Dedifferentiated amniotic fluid mesenchymal stem cell (primary cell): ENCODE data around the gene KRT33B.
"Not testable (repeated sequence)": the region's sequence is repeated elsewhere in the genome, so short reads cannot be mapped to it uniquely, and the experiment has no call there.

Experiments
- DNase-seq: peaks from one replicate; pipeline ENCODE4 v3.0.0-alpha.2; 2016; ENCODE audit errors: extremely low spot score

The KRT33B gene

DNA sequence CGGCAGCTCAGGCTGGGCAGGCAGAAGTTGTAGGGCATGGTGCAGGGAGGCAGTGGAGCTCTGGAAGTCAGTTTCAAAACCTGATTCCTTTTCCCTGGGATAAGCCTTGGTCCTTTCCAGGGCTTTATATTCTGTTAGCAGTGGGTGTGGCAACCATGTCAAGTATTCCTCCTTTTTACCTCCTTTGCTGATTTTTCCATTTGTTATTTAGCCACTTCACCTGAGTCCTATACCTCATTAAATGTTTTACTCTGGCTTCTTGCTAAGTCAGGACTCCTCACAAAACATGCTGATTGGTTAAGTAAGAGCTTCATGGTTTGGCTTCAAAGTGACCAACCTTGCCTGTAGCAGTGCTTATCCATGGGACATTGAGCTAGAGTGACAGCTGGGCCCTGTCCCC is at the start of gene KRT33B:
TSS of gene KRT33B (minus strand) at position 101 of the 400 bp plus-strand sequence. CDS start at position 38, 63 bp downstream.
- DNase-seq: no peak

DNA sequence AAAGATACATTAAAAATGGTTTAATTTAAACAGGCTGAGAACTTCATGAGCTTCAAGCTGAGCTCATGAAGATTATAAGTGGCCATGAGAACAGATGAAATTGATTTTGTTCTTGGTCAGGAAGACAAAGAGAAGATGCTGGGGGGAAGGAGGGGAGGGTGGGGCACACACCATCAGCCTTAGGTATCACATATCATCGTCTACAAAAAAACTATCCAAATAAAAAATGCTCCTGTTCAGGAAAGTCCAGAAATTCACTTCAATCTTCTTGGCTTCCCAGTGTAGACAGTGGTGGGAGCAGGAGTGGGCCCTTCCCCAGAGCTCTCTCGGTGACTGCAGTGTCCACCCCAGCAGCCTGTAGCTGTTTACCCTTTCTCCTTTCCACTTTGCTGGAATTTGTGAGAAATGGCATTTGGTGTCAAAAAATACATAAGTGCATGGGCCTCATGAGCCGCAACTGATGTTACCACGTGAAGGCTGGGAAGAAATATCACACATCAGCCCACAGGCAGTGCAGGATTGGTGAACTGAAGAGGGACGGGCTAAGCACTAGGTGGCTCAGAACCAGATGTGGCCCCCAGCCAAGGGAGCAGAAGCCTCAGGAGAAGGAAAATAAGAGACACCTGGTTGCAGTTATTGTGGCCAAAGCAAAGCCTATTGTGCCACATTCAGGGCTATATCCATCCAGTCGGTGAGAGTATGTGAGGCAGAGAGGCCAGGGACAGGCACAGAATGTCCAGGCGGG is 48.7 kb upstream of the KRT33B start:
- no peak for DNase-seq

DNA sequence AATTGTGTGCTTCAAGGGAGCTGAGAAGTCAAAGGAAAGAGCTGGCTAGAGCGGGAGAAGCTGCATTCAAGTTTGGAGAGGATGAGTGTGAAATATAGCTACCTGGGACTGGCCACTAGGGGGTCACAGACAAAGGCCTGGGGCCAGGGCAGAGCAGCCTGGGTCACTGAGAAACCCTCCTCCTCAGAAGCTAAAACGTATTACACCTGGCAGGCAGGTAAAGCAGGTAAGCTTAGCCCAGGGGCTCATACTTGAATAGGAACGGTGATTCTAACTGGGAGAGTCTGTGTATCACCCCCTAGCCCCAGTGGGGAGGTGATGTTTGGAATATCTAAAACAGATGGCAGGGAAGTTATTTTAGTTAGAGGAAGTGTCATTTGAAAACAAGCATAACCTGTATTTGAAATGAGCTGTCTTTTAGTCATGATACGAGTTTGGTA is 48.0 kb upstream of the KRT33B start:
- no peak for DNase-seq

DNA sequence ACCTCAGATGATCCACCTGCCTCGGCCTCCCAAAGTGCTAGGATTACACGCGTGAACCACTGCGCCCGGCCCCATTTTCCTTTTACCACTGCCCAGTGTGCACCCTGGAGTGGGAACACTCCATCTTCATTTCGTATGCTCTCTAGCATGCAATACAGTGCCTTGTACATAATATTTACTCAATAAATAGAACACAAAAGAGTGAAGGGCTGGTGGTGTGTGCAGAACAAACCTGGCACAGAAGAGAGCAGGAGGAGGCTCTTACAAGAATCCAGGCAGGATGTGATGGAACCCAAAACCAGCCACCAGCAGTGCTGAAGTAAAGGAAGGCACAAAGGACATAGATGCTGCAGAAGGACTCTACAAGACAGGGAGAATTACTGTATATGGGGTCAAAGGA is 47.5 kb upstream of the KRT33B start:
- no peak for DNase-seq

DNA sequence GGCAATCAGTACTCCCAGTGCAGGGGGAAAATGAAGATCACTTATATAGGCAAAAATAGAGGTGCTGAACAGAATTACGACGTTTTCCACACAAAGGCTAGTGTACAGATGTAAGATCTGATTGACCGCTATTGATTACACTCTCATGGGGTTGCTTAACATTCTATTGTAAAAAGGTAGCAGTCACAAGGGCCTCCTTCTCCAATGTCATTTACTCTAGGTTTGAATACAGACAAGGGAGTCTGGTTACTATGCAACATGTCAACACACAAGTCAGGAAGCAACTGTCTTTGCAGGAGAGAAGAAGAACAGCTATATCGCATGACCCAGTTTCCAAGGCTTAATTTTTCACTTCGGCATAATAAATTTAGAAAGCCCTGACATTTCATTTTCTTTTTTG is 46.9 kb upstream of the KRT33B start:
- DNase-seq: no peak

DNA sequence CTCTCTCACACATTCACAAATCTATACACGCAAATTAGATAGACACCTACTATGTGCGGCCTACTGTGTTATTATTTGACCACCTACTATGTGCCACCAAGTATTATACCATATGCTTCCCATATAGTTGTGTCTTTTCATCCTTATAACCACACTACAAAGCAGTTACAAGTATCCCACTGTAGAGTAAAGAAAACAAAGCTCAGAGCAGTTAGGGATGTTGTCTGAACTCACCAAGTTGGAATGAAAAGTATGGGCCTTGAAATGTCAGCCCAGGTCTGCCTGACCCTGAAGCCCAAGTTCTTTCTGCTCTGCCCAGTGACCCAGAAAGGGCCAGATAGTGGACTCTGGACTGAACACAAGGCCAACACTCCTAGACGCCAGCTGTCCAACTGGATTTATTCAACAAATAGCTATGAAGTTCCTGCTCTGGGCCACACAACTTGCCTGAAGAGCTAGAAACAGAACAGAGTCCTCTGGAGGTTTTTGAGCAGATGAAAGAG is 46.3 kb upstream of the KRT33B start:
- DNase-seq: no peak

DNA sequence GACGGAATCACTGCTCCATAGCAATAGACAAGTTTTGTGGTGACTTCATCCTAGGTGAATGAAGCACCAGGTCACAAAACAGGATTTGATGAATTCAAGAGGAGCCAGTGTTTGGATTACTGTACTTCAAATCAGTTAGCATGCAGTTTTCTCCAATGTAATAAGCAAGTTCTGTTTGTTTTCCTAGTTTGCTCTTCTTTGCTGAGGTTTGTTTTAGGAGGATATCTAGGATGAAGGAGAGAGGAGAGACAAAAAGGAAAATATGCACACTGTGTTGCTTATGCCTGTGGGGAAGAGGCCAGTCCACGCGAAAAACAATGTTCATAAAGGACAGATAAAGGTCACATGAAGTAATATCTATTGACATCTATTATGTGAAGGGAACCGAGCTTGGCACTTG is 45.8 kb upstream of the KRT33B start:
- no peak for DNase-seq

DNA sequence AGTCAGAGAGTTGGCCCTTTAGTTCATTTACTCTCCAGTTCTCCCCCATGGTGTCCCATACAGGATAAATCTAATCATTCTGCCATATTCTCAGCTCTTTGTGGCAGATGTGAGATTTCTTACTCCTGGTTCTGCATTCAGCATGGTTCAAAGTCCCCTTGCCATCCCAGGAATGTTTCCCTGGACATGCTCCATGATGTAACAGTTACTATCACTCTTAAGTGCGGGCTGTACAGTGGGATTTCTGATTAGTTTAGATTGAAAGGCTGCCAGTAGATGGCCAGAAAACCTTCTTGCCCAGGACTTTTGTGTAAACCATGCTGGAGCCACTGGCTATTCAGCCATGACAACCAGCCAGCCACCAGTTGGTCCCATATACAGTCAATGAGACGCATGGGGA is 44.4 kb upstream of the KRT33B start:
- no peak for DNase-seq

DNA sequence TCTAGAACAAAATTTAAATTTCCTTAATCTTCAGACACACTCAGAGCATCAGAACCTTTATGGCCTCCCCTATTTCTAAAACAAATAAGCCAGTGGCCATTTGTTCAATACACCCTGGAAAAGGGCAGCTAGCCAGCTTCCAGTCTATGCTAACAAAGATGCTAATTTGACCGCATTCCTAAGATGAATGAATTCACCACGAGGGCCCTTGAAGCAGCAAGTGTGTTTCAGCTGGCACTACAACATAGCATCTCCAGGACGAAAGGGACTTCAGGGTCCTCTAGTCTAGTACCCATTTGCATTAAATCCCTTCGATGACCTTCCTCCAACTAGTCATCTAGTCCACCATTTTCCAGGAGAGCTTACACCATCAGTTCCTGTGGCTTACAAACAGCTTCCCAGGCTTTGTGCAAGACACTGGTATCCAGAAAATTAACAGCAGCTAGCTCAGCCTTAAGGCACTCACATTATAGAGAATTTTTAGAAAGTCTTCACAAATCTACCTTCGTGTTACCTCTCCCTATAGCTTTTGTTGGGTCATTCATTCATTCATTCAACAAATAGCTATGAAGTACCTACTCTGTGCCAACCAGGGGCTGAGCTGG is 43.8 kb upstream of the KRT33B start:
- DNase-seq: no peak

DNA sequence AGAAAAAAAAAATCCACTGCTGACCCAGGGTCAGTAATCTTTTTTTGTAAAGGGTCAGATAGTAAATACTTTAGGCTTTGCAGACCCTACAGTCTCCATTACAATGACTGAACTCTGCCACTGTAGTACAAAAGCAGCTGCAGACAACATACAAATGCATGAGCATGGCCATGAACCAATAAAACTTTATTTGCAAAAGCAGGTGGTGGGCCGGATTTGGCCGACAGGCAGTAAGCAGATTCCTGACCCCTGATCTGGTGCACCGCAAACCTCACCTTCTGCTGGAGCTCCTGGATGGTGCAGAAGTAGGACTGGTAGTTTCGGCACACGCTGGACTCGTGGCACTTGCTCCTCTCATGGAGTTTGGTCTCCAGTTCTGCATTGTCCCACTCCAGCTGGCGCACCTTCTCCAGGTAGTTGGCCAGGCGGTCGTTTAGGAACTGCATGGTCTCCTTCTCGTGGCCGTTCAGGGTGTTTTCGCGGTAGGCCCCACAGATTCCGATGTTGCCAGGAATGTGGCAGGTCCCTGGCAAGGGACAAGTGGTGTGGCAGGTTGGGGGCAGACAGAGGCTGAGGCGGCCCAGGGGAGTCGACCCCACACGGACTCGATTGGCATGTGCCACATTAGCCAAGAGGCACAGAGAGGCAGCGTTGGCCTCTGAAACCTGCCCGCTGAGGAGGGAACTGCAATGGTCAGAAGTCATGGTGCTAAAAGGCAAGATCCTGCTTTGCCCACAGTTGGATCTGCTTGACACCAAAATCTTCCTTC is 41.6 kb upstream of the KRT33B start:
- DNase-seq: no peak

DNA sequence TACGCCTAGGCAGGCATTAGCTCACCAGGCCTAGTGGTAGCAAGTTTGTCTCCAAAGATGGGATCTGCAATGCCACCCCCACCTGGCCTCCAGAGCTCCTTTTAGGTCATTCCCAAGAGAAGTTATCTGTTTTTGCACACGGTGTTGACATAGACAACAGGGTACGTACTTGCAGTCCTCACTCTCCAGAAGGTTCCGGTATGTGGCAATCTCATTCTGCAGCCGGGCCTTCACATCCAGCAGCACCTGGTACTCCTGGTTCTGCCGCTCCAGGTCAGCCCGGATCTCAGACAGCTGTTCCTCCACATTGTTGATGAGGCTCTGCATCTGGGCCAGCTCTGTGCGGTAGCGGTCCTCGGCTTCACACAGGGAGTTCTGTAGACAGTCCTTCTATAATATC is 37.6 kb upstream of the KRT33B start:
- no peak for DNase-seq

DNA sequence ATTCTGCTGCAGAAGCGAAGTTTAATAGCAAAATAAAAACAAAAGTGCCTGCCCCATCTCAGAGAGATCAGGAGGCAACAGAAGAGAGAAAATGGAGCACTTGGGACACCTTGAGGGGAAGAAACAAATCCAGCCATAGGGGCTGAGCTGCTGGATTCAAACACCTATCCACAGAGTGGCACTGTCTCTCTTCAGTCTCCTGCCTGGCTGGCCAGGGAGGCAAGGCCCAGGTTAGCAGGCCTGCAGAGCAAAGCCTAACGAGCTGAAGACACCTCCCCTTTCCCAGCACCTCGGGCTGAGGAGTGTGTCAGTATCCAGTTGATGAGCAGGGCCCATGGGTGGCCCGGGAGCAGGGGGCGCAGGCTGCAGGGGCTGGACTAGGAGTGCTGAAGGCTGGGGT is 36.6 kb upstream of the KRT33B start:
- no peak for DNase-seq

DNA sequence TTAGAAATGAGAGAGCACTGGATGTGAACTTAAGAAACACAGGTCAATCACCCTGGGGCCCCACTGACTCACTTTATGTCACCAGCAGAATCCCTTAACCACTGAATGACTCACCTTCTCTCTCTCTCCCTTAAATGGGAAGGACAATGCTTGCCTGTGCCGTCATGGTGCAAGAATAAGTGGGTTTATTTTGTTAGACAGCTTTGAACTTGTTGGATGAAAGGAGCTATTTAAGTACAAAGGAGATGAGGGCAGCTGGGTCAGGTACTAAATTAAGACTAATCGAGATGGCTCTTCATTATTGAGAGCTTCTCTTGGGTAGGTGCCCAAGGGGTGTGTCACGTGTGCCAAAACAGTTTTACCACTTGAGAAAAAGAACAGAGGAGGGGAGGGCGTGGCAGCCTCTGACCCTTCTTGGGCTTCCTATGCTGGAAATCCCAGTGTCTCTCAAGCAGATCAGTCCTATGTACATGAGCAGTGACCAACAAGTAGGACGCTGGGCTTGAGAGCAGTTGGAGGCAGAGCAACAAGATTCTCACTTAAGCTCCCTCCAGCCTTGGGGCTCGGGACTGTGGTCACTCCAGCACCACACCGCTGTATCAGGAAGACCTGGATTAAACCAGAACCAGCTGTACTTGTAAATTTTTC is 34.5 kb upstream of the KRT33B start:
- DNase-seq: peak; percentile 78

DNA sequence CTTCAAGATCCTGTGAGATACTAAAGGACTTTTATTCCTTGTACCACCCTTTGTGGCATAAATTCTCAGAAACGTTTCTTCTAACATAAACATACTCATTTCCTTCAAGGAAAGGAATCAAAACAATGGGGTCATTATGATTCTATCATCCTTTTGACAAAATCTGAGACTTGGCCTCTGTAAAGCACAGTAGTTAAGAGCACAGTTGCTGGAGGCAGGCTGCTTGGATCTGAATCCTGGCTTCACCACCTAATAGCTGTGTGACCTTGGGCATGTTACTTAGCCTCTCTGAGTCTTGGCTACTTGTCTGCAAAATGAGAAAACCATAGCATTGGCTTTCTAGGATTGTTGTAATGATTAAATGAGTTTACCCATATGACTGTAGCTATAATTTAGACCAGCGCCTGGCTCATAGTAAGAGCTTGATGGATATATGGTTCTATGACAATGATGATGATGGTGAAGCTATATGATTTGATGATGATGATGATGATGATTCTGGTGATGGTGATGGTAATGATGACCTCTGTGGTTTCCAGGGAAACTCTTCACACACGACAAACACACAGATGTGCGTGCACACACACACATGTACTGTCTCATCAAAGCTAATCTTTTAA is 33.9 kb upstream of the KRT33B start:
- DNase-seq: no peak

DNA sequence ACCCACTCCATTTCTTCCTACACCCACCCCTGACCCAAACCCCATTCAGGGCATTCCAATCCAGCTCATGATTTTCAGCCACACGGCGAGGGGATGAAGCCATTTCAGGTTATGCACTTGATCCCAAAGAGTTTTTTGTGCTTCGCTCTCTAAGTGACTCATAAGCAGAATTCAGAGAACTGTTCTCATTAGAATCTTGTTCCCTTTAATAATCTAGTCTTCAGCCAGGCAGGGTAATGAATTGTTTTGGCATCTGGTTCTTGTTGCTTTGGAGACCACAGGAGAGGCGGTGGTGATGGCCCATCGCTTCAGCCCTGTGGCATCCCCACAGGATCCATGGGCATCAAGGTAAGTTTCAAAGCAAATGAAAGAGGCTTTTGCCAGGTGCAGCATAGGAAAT is 32.5 kb upstream of the KRT33B start:
- no peak for DNase-seq

DNA sequence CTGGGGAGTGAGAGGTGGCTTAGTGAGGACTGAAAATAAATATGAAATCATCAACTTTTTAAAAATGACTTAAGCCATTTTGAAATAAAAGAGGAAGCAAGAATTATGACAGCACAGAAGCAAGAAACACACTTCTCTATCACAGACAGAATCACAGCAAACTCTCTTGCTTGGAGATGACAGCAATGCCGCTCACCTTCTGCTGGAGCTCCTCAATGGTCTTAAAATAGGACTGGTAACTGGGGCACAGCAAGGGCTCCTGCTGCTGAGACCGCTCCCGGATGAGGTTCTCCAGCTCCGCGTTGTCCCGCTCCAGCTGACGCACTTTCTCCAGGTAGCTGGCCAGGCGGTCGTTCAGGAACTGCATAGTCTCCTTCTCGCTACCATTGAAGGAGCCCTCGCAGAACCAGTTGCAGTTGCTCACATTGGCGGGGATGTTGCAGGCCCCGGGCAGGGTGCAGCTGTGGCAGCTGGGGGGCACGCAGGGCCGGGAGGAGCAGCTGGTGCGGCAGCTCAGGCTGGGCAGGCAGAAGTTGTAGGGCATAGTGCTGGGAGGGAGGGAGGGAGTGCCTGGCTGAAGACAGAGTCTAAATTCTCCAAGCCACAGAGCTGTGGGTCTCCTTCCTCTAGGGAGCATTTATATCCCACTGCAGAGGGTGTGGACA is 27.5 kb upstream of the KRT33B start, which contains the start of gene KRT31:
TSS of gene KRT31 (minus strand) at position 613 of the 665 bp plus-strand sequence. CDS start at position 544, 69 bp downstream.
- no peak for DNase-seq

DNA sequence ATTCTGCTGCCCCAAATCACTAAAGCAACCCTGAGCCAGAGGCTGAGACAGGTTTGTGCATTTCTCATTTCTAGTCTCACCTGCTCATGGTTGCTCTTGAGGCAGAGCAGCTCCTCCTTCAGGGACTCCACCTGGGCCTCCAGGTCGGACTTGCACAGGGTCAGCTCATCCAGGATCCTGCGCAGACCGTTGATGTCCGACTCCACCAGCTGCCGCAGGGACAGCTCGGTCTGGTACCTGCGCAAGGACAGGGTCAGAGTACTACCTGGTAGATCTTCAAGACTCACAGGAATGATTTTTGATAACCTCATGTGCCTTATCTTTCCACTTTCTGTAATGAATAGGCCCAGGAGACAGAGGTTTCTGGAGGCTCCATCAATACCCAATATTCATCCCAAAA is 26.7 kb upstream of the KRT33B start:
- DNase-seq: no peak

DNA sequence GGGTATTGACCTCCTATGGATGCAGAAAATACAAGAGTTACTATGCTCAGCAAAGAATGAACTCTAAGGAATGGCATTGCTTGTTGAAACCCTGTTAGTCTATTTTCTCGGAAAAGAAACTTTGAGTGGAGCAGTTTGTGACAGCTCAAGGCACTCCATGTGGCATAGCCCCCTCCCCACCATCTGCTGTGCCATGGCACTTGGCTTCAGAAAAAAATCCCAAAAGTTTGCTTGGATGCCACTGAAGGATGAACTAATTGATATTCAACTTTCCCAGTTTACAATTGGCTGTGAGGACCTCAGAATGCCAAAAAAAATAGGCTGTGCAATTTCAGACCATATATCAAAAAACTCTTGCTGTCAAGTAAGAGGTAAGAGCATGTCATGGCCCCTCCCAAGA is 26.0 kb upstream of the KRT33B start:
- DNase-seq: no peak

DNA sequence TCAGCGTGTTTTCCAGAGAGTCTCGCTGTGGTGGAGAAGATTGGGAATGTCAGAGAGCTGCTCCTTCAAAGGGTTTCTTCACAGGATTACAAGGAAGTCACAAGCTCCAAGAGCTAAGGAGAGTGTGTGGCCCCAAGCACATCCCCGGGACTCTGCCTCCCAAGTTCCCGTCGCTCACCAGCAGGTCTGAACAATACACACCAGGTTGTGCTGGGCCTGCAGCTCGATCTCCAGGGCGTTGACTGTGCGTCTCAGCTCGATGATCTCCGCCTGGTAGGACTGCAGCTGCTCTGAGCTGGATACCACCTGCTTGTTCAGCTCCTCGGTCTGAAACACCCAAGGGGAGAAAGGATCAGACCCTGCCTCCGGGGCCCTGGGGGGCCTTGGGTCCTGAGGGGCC is 25.4 kb upstream of the KRT33B start:
- DNase-seq: not testable (repeated sequence)

DNA sequence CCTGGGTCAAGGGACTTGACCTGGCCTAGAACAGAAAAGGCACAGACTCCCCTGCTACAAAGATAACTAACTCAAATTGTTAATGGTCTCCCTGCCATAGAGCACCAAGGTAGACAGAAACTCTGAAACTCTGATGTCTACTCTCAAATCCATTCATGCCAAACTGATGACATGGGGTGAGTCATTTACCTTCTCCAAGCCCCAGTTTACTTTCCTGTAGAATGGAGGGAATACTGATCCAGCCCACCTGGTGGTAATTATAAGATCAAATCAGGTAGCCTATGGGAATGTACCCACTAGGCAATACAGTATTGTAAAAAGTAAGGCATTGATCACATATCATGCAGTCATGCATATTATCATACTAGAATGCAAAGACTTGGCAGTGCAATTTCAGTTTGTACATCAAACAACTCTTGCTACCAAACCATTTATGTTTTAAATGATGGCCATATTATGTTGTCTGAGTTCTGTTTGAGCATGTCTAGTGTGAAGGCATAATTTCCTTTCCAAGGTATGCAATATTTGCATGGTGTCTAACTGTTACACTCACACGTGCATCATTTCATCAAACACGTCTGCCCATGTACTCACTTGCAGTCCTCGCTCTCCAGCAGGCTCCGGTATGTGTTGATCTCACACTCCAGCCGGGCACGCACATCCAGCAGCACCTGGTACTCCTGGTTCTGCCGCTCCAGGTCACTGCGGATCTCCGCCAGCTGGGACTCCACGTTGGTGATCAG is 24.8 kb upstream of the KRT33B start:
- DNase-seq: no peak
